Midbrain (tissue), 1 donor: ENCODE measurements around the gene TNNC2.

Experiments used
- DNase-seq: peaks from one replicate; lab custom pipeline; 2025; lab: John Stamatoyannopoulos, UW

The TNNC2 gene

GRCh38 chr20:45781391-45781931, 45.7 kb downstream of the TNNC2 start:
- DNase-seq: no peak

- DNase-seq: no peak
Measured at GRCh38 chr20:45780159-45780558, 47.0 kb downstream of the TNNC2 start.

GRCh38 chr20:45779011-45779915, 47.8 kb downstream of the TNNC2 start:
- peak; percentile 17 for DNase-seq

GRCh38 chr20:45776931-45777330, 50.2 kb downstream of the TNNC2 start:
- DNase-seq: no peak

GRCh38 chr20:45775411-45775810, 51.7 kb downstream of the TNNC2 start:
- no peak for DNase-seq

- no peak for DNase-seq
Measured at GRCh38 chr20:45774945-45775344, 52.2 kb downstream of the TNNC2 start.
